Eye (tissue), 1 donor: ENCODE measurements around the gene C20orf144.

Experiments used
- DNase-seq: peaks from one replicate; pipeline ENCODE4 v3.0.0-alpha.2; 2015

The C20orf144 gene

GRCh38 chr20:33677991-33678702 lies 16.0 kb downstream of the C20orf144 start:
- DNase-seq = peak; percentile 51

GRCh38 chr20:33679758-33680485 lies 17.8 kb downstream of the C20orf144 start:
- DNase-seq = no peak

- no peak for DNase-seq
These were observed 18.6 kb downstream of the C20orf144 start for GRCh38 chr20:33680686-33681085.

GRCh38 chr20:33681288-33681687 lies 19.2 kb downstream of the C20orf144 start:
- no peak for DNase-seq

- no peak for DNase-seq
These were observed 19.7 kb downstream of the C20orf144 start for GRCh38 chr20:33681728-33682353.

- DNase-seq = peak; percentile 85
These were observed 22.6 kb downstream of the C20orf144 start for GRCh38 chr20:33684533-33685327.

- no peak for DNase-seq
These were observed 23.4 kb downstream of the C20orf144 start for GRCh38 chr20:33685328-33686099.

- DNase-seq = peak; percentile 98
These were observed 24.2 kb downstream of the C20orf144 start, which contains the start of gene E2F1 for GRCh38 chr20:33686100-33686983. Gene E2F1, minus strand, starts transcription at chr20:33686385. Its CDS starts 121 bp downstream, at chr20:33686264.

GRCh38 chr20:33686984-33687366 lies 24.8 kb downstream of the C20orf144 start:
- DNase-seq = no peak

GRCh38 chr20:33687370-33687915 lies 25.3 kb downstream of the C20orf144 start:
- no peak for DNase-seq

GRCh38 chr20:33687993-33688937 lies 26.1 kb downstream of the C20orf144 start:
- no peak for DNase-seq

GRCh38 chr20:33688938-33689424 lies 26.9 kb downstream of the C20orf144 start:
- no peak for DNase-seq

- no peak for DNase-seq
These were observed 27.4 kb downstream of the C20orf144 start for GRCh38 chr20:33689493-33689892.

GRCh38 chr20:33689973-33690372 lies 27.8 kb downstream of the C20orf144 start:
- no peak for DNase-seq

GRCh38 chr20:33693289-33693688 lies 31.2 kb downstream of the C20orf144 start:
- peak; percentile 67 for DNase-seq

- peak; percentile 83 for DNase-seq
These were observed 31.9 kb downstream of the C20orf144 start for GRCh38 chr20:33693741-33694638.

GRCh38 chr20:33694639-33695012 lies 32.5 kb downstream of the C20orf144 start:
- DNase-seq = no peak

GRCh38 chr20:33696448-33696847 lies 34.3 kb downstream of the C20orf144 start:
- DNase-seq = no peak
